GM21529 (cell line): ENCODE results near the gene CENPU.

Experiments used
- ATAC-seq: cut with Tn5 transposase; IDR thresholded peaks from one replicate; pipeline ENCODE4 v1.9.1; 2021; ENCODE audit not compliant: unreplicated experiment

CENPU gene

GRCh38 chr4:184713887-184714286 is 20.0 kb downstream of the CENPU start:
- ATAC-seq: no peak

DNA sequence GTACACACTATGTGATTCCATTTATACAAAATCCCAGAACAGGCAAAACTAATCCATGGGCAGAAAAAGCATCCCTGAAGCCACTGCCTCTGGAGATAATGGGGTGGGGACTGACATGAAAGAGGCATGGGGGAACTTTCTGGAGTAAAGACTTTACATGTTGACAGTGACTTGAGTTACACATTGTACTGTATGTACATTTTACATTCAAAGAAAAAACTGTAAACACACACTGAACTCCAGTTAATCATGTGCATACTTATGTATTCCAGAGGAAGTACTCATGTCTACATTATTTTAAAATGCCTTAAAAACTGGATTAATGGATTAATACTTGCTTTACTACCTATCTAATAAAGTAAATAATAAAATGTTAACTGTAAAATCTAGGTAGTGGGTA is 21.6 kb downstream of the CENPU start:
- no peak for ATAC-seq

GRCh38 chr4:184706453-184706852 is 27.4 kb downstream of the CENPU start:
- no peak for ATAC-seq

DNA sequence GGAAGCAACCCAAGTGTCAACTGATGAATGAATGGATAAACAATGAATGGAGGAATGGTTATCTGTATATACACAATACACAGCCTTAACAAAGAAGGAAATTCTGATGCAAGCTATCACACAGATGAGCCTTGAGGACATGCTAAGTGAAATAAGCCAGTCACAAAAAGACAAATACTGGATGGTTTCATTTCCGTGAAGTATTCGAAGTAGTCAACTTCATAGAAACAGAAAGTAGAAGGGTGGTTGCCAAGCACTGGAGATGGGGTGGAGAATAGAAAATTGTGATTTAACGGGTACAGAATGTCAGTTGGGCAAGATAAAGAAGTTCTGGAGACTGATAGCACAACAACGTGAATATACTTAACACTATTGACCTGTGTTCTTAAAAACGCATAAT is 28.2 kb downstream of the CENPU start:
- ATAC-seq: no peak

GRCh38 chr4:184702114-184702513 is 31.8 kb downstream of the CENPU start:
- ATAC-seq: no peak

DNA sequence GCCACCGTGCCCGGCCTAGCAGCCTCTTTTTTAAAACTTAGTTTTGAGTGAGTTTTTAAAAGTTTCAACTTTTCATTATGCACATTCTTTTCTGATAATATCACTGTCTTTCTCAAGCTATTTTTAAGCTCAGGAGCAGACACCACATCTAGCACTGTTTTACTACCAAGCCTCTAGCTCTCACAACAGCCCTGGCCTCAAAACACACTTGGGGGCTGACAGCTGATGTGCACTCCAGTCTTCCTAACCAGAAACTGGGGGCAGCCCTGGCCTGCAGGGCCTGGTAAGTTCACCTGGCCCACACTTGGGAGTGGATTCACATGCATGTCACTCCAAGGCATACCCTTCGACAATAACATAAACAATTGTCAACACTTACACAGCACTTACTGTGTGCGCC is 34.0 kb downstream of the CENPU start:
- no peak for ATAC-seq

DNA sequence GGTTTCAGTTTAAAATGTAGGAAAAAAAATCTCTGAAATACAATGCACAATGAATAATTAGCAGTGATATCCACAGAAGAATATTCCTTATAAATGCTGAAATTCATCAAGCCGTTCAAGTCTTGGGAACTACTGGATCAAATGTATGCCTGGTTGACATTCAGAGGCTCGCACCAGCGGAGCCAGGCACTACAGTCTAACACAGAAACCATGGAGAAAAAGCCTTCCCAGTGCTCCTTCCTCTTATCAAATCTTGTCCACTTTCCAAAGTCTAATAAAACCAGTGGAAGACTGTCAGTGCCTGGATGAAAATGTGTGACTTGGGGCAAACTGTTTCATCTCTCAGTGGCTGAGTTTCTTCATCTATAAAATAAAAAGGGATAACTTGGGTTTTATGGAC is 35.9 kb downstream of the CENPU start:
- ATAC-seq: no peak

- no peak for ATAC-seq
Measured at GRCh38 chr4:184695178-184695896, 38.6 kb downstream of the CENPU start.

GRCh38 chr4:184694412-184694956 is 39.4 kb downstream of the CENPU start:
- ATAC-seq: no peak

DNA sequence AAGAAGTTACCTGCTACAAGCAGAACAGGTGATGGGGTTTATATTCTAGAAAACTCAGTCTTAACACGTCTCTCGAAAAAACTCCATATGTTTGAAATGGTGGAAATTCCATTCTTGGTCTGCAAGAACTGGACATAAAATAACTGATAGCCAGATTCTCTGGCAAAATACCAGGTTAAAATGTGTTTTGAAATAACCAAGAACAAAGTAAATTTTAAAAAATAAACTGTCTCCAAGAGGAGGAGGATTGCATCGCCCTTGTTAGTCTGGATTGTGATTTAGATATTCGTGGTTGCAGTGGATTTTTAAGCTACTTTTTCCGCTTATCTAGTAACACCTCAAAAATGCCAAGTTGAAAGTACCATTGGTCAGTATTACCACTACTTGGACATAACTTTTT is 40.8 kb downstream of the CENPU start:
- no peak for ATAC-seq

DNA sequence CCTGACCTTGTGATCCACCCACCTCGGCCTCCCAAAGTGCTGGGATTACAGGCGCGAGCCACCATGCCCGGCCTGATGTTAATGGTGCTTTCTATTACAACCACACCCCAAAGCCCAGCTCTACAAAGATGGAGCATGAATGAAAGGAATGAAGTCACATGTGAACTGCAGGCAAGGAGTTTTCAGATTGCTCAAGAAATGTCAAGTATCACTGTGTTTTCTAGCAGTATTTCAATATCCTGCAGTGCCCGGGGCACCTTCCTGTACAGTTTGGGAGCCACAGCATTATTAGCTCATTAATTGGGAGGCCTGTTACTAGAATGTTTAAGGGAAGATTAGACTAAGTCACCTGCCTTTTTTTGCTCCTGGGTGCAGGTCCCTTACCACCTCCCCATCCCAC is 44.2 kb downstream of the CENPU start:
- no peak for ATAC-seq

DNA sequence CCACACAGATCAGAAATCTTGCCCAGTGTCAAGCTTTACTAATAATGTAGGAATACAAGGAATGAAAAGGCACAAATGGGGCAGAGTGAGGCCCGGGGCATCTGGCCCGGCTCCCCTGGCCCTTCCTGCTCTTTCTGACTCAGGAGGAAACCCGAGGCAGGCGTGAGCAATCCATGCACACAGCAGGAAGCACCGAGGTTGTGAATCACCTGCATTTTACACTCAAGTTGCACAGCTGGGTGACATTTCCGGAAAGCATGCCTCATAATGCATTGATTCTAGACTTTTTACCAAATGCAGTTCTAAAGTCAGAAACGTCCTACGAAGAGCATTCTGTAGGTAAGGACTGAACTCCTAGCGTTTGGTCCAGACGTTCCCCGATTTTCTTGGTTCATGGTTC is 45.4 kb downstream of the CENPU start:
- no peak for ATAC-seq

GRCh38 chr4:184688005-184688404 is 45.9 kb downstream of the CENPU start:
- no peak for ATAC-seq

DNA sequence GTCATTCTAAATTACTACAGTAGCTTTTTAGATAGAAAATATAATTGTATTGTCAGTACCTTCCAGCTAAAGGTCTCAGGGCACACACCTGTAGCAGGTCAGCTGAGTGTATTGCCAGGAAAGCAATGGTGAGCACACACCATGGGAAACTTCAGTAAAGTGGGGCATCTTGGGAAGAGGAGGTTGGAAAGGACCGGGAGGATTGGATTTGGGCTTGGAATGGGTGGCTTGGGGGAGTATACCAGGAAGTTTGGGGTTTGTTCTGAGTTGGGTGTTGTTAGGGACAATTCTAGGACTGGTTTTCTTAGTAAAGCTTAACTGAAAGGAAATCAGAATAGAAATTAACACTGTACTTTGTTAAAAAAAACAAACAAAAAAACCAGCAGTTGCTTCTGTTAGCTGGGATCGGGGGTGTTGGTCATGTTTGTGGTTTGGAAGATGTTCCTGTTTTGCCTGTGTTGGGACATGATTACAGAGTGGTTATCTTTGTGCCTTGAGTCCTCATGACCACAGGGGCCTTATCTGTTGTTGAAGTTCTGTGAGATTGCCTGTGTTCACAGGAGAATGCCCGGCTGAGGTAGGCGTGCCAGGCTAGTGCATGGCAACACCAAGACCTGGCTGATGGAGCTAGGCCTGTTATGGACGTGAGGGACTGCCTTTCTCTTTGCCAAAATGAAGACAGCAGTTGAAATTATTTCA is 49.3 kb downstream of the CENPU start:
- no peak for ATAC-seq

GRCh38 chr4:184681916-184682315 is 52.0 kb downstream of the CENPU start:
- no peak for ATAC-seq

DNA sequence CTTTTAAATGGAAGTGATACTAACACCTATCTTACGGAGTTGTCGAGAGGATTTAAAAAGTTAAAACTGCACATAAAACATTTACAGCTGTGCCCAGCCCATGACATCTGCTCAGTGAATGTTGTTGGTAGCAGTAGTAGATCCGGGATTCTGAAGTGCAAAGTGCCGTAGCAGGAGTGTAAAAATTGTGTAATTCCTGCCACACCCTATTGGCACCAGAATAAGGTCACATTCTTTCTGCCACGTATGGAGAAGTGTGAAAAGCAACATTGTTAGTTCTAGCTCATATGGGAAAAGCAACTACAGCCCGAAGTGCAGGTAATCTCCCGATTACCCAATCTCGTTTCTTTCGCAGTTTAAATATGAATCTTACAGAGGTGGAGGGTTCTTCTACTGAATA is 53.2 kb downstream of the CENPU start:
- ATAC-seq: no peak

- no peak for ATAC-seq
Measured at GRCh38 chr4:184675821-184676492, 57.9 kb downstream of the CENPU start.

GRCh38 chr4:184675018-184675417 is 58.9 kb downstream of the CENPU start:
- ATAC-seq: no peak

DNA sequence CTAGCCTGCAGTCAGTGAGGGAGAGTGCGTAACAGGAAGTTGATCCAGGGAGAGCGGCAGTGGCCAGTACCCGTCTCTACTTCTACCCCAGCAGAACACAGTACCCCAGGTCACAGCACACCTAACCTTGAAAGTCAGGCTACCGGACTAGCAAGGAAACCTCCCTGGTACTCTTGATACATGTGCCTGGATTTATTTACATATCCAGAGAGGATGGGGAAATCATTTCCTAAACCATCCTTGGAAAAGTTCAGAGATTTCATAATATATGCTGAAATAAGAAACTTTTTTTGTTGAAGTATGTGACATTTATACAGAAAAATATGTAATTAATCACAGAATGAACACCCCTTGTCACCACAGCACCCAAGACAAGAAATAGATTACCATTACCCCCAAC is 59.9 kb downstream of the CENPU start:
- ATAC-seq: no peak

DNA sequence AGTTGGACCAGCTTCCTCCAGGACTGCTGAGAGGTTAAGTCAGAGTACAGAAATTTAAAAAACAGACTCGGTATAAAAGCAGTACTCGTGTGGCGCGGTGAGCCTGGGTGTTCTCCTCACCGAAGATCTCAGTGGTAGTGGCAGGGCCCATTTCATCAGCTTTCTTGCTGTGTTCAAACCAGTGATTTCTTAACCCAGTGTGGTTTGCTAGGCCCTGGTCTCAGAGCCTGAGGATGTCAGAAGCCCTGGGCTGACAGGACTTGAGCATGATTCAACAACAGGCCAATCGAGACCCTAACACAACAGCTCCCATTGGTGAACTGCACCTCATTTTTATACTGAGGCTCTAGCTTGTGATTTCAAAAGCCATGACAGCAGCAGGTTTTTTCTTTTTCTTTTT is 61.2 kb downstream of the CENPU start:
- no peak for ATAC-seq

DNA sequence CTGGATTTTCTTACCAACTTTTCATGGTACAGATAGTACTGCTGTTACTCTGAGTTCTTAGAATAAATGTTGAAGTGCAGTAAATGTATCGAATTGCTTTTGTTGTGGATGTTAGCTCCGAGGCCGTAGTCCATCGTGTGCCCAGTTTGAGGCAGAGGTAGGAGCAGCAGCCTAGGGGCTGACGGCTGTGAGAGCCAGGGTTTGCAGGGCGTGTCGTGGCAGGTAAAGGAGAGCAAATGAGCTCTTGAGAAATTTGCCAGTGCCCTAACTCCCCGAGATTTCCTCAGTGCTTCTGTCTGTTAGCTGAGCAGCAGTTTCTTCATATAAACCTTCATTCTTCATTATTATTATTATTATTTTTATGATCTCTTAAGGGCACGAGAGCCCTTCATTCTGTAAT is 62.8 kb downstream of the CENPU start:
- ATAC-seq: no peak

GRCh38 chr4:184669251-184669650 is 64.6 kb downstream of the CENPU start:
- ATAC-seq: no peak
